Tibial nerve (tissue), 4 donors: ENCODE results near the gene VSIG8.

Experiments used
- EP300 ChIP-seq, 2 donors: sonication (generic); formaldehyde crosslinking; IDR thresholded peaks; one replicate each; pipeline ENCODE4 v1.6.1; 2017; ENCODE audit warnings: antibody characterized with exemption in 2 of 2, mild to moderate bottlenecking in 1 of 2
- TF ChIP-seq, protein P1 (sequence below), 5 experiments: fragments of 200-600 bp in 3 of 5; fragments of 450-650 bp in 2 of 5; sonication (generic) in 3 of 5; IDR thresholded peaks; one replicate each; pipeline ENCODE4 v1.5.1; 2016 to 2019; ENCODE audit warnings: antibody characterized with exemption in 5 of 5, mild to moderate bottlenecking in 3 of 5, moderate library complexity in 2 of 5

DNA sequence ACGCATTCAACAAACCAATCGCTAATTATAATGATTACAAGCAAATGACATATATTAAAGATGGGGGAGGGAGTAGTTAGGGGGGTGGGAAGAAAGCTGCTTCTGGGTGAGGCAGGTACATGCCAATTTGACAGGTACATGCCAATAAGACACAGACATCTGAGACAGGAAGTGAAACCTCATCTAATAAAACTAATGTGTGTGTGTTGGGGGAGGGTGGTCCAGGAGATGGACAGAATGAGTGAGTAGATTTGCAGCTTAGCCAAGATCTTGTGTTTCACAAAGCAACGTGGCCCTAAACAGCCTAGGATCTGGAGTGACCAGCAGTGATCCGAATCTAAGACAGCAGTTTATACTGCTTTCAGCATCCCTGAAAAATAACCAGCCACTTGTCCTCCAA, 26.7 kb upstream of the VSIG8 start:
- TF ChIP-seq, protein P1, sequence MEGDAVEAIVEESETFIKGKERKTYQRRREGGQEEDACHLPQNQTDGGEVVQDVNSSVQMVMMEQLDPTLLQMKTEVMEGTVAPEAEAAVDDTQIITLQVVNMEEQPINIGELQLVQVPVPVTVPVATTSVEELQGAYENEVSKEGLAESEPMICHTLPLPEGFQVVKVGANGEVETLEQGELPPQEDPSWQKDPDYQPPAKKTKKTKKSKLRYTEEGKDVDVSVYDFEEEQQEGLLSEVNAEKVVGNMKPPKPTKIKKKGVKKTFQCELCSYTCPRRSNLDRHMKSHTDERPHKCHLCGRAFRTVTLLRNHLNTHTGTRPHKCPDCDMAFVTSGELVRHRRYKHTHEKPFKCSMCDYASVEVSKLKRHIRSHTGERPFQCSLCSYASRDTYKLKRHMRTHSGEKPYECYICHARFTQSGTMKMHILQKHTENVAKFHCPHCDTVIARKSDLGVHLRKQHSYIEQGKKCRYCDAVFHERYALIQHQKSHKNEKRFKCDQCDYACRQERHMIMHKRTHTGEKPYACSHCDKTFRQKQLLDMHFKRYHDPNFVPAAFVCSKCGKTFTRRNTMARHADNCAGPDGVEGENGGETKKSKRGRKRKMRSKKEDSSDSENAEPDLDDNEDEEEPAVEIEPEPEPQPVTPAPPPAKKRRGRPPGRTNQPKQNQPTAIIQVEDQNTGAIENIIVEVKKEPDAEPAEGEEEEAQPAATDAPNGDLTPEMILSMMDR (IDR thresholded peaks at IDR 0.05): no peak
- TF ChIP-seq EP300 (IDR thresholded peaks at IDR 0.05): no peak
